ENCODE measurements around the gene NXF1.
"Not testable (repeated sequence)": the region's sequence is repeated elsewhere in the genome, so short reads cannot be mapped to it uniquely, and the experiment has no call there.

NXF1 gene

DNA sequence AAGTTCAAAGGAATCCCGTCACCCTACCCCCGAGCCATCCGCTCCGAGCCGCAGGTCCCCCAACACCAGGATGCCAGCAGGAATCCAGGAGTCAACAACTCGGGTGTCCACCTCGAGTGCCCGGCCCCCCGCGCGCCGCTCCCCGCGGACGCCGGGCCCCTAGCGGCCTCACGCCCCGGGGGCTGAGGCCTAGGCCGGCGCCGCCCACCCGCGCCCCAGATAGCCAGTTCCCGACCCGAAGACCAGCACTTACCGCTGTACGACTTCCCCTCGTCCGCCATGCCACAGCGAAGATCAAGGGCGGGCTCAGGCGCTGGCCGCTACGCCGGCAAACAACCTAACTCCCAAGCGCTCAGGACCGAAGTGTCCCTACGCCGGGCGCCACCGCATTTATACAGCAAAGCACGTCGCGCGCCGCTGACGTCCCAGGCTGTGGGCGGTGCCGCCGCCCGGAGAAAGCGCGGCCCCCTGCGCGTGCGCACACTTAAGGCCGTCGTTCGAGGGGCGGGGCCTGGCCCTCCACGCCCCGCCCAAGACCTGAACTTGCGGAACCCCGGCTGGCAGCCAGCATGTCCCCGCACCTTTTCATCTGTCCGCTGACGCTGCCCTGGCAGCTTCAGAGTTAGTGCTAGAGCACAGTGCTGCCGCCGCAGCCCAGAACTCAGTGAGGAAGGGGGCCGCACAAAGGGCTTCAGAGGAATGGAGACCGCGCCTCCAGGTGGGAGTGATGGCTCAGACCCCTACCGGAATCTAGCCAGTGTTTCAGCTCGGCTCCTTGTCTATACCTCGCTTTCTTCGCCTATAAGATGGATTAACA lies at the start of gene NXF1:
TSS of gene NXF1 (minus strand) at position 365 of the 817 bp plus-strand sequence. CDS start at position 281, 84 bp downstream.
- peak; percentile 93 for DNase-seq (ENCODE audit: low read depth)

DNA sequence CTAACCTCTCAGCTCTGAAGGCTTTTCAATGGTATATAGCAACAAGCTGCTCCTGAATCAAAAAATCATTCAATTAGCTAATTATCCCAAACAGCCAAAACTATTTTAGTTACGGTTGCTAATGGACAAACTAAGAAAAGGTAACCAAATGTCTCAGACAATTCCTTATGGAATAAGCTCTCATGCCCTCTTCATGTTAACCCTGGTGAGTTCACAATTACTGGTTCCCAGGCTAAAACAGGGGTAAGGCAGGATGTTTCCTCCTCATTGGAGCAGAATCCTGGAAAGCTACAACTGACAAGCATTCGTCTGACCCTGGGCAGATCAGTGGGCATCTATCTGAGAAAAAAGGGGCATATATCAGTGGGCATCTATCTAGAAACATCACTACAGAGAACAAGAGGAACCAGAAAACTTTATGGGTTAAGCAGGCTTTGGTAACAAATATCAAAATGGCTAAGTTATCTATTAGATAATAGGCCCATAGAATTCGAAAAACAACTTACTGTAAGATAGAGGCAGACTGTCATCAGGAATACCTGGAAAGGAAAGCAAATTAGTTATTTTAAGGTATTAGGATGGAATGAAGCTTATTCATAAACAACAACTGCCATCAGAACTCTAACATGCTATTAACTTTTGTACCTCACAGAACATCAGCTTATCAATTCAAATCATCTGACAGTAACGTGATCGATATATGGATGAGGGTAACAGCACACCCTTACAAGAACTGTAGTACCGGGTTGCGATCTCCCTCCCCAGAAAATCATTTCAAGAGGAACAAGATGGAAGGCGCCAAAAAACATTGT lies 49.0 kb upstream of the NXF1 start:
- no peak for DNase-seq (ENCODE audit: low read depth)

- no peak for DNase-seq (ENCODE audit: low read depth)
These were observed 48.2 kb upstream of the NXF1 start for GRCh38 chr11:62853279-62853965.

DNA sequence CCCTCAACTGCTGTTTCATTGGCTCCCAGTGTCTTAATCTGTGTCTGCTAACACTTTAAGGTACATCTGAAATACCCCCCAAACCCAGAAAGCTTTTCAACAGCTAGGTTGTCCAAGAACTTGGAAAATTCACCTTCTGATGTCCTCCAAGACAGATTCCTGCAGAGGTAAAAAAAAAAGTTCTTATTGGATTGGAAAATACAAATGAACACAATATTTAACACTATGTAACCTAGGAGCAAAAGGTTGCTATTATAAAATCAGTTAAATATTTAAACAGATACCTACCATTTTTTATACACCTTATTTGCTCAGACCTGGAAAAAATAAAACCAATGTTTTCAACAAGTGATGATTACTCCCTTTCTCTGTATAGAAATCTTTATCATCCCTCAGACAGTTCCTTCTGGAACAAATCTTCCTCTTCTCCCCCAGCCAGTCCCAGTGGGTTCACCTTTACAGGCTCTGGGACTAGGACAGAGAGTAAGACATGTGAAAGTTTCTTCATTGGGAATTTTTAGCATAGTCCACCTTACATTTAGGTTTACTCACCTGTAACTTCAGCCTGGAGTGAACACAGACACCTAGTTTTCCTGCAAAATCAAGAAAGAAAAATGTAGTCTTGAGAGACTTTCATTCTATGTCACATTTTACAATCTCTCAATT lies 47.4 kb upstream of the NXF1 start:
- DNase-seq (ENCODE audit: low read depth) = no peak

- no peak for DNase-seq (ENCODE audit: low read depth)
These were observed 46.7 kb upstream of the NXF1 start for GRCh38 chr11:62851807-62852522.

DNA sequence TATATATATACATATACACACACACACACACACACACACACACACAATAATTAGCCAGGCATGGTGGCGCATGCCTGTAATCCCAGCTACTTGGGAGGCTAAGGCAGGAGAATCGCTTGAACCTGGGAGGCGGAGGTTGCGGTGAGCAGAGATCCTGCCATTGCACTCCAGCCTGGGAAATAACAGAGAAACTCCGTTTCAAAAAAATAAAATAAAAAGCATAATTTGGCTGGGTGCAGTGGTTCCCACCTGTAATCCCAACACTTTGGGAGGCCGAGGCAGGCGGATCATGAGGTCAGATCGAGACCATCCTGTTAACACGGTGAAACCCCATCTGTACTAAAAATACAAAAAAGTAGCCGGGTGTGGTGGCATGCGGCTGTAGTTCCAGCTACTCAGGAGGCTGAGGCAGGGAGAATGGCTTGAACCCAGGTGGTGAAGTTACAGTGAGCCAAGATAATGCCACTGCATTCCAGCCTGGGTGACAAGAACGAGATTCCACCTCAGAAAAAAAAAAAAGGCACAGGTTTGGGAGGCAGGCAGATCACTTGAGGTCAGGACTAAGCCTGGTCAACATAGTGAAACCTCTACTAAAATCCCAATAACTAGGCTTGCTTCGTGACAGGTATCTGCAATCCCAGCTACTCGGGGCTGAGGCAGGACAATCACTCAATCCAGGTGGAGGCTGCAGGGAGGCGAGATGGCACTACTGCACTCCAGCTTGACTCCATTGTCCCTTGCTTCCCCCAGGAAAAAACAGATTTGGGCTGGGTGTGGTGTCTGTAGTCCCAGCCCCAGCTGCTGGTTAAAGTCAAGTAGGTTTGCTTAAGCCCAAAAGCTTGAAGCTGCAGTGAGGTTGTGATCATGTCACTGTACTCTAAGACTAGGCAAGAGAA lies 45.9 kb upstream of the NXF1 start:
- DNase-seq (ENCODE audit: low read depth) = no peak

DNA sequence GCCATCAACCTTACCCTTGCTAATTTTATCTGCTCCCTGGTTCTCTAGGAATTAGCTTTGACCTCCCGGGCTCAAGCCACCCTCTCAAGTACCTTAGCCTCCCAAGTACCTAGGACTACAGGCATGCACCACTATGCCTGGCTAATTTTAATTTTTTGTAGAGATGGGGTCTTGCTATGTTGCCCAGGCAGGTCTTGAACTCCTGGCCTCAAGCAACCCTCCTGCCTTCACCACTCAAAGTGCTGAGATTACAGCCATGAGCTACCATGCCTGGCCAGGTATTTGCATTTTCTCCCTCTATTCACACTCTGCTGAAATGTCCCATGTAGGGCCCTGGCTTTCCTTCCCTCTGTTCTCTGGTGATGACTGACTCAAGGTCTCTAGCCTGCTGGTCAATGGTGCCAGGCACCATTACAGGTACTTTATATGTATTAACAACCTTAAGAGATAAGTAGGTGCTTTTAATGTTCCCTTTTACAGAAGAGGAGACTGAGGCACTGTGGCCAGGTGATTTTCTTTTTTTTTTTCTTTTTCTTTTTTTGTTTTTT lies 42.6 kb upstream of the NXF1 start:
- no peak for DNase-seq (ENCODE audit: low read depth)

DNA sequence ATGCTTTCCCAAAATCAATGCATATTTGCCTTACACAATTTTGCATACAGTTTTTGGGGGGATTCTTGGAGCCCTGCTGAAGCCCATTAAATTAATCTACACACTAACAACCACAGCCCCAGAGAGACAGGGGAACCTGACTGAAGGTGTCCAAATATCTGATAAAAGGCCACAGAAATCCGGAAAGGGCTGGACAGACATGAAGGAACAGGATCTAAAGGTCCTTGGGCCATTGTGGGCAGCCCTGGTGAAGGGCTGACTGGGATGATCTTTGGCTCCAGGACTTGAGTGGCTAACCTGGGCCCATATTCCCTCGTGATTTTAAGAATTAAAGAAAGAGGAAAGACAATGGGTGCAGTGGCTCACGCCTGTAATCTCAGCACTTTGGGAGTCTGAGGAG lies 40.9 kb upstream of the NXF1 start:
- no peak for DNase-seq (ENCODE audit: low read depth)

DNA sequence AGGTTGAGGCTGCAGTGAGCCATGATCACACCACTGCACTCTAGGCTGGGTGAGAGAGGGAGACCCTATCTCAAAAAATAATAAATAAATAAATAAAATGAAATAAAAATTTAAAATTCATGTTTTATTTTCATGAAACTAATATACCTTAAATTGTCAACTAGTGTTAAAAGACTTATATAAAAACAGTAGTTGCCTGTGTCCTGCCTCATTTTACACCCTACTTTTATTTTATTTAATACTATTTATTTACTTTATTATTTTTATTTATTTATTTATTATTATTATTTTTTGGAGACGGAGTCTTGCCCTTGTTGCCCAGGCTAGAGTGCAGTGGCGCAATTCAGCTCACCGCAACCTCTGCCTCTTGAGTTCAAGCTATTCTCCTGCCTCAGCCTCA lies 38.9 kb upstream of the NXF1 start:
- DNase-seq (ENCODE audit: low read depth) = no peak

DNA sequence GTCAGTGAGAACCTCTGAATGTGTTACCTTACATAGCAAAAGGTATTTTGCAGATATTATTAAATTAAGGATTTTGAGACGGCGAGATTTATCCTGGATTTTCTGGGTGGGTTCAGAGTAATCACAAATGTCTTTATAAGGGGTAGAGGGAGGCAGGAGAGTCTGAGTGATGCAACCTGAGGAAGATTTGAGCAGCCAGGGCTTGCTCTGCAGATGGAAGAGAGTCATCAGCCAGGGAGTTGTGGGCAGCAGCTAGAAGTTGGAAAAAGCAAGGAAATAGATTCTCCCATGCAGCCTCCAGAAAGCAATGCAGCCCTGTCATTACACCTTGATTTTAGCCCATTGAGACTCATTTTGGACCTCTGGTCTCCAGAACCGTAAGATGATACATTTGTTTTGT lies 38.2 kb upstream of the NXF1 start:
- DNase-seq (ENCODE audit: low read depth) = no peak

- not testable (repeated sequence) for DNase-seq (ENCODE audit: low read depth)
These were observed 37.7 kb upstream of the NXF1 start for GRCh38 chr11:62842891-62843290.

DNA sequence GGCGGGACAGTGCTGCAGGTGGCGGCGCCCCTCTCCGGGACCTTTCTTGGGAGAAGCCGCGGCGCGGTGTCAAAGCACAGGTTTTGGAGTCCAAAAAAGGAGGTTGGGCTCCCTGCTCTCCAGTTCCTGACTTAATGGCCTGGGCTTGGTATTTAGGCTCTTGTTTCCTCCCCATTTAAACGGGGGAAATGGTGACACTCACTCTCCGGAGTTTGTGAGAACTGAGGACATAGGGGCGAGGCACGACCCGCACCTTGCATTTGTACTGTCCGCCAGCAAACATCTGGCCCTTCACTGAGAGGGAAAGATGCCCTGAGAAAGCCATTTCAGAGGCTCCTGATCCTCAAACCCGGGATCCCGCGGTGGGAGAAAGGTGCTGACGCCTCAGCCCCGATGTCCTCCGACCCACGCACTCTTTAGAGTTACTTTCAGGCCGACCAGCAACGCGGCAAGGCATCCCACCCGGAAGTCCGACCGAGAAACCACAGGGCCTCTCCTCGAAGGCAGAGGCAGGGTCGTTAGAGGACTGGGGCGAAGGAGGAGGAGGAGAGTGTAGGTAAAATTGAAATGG lies 37.0 kb upstream of the NXF1 start:
- DNase-seq (ENCODE audit: low read depth) = no peak

GRCh38 chr11:62841361-62842170 lies 36.3 kb upstream of the NXF1 start:
- peak; percentile 99 for DNase-seq (ENCODE audit: low read depth)

GRCh38 chr11:62840721-62841360 lies 35.6 kb upstream of the NXF1 start:
- not testable (repeated sequence) for DNase-seq (ENCODE audit: low read depth)

DNA sequence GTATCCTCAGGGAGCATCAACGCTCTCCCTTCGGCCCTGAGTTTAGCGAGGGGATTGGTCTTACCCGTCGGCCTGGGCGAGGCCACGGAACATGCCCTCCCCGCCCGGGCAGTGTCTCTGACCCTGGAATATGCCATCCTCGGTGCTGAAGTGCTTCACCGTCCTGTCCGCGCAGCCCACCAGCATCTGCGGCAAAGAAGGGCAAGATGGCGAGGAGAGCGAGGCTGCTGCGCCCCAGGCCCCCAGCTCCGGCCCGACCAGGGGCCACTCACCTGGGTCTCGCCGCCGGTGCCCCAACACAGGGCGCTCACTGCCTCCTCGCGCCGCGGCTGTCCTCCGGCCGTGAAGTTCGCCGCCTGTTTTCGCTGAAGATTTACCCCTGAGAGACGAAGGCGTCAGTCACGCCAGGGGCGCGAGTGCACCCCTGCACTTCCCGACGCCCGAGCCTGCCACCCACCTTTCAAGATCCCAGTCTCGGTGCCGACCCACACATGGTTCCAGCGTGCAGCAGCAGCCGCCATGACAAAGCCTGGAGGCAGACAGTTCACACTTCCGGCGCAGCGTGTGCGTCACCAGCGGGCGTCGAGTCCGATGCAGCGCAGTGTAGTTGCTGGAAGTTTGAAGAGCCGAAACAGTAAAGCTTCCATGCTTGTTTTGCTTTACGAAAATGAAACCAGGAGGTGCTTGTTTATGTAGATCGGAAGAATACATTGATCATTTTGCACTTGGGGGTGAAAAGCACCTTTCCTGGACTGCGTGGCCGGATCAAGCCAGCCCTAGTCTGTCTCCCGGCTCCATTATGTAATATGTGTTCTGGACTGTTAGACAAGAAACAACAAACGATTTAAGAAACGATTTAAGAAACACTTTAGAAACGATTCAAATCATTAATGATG lies 34.1 kb upstream of the NXF1 start, which contains the start of gene WDR74:
TSS of gene WDR74 (minus strand) at position 541 of the 896 bp plus-strand sequence. CDS start at position 521, 20 bp downstream.
- DNase-seq (ENCODE audit: low read depth) = peak; percentile 83

GRCh38 chr11:62835336-62835735 lies 30.1 kb upstream of the NXF1 start:
- DNase-seq (ENCODE audit: low read depth) = no peak

Data from fibroblast of the conjunctiva (primary cell).